GM12873 (cell line): ENCODE data around the gene GLOD4.

Source experiments
- CTCF ChIP-seq: IDR thresholded peaks from 2 replicates; pipeline ENCODE4 v1.5.1; 2012; ENCODE audit warnings: low read depth, mild to moderate bottlenecking, moderate library complexity, low read length, control low read depth; ENCODE audit not compliant: insufficient read depth; ENCODE audit errors: missing control alignments

Gene GLOD4

GRCh38 chr17:774313-774584 is 7.8 kb downstream of the GLOD4 start:
- no peak for TF ChIP-seq CTCF

GRCh38 chr17:773467-774312 is 8.4 kb downstream of the GLOD4 start:
- no peak for TF ChIP-seq CTCF

GRCh38 chr17:773016-773415 is 9.1 kb downstream of the GLOD4 start:
- TF ChIP-seq CTCF: no peak

GRCh38 chr17:767076-767475 is 15.0 kb downstream of the GLOD4 start:
- no peak for TF ChIP-seq CTCF

- no peak for TF ChIP-seq CTCF
Measured at GRCh38 chr17:760371-760770, 21.7 kb downstream of the GLOD4 start.

- TF ChIP-seq CTCF: no peak
Measured at GRCh38 chr17:759964-760363, 22.1 kb downstream of the GLOD4 start.

- no peak for TF ChIP-seq CTCF
Measured at GRCh38 chr17:753418-753817, 28.7 kb downstream of the GLOD4 start.
